HL-60 (cell line): ENCODE data around the gene TATDN3.

ENCODE experiments used
- POLR2AphosphoS5 ChIP-seq: IDR thresholded peaks from 2 replicates; pipeline ENCODE4 v1.6.1; 2012; ENCODE audit warnings: low read depth
- TF ChIP-seq, protein P1 (sequence below): IDR thresholded peaks from one replicate; pipeline ENCODE4 v1.5.1; 2011; ENCODE audit warnings: low read length, control low read depth, inconsistent platforms; ENCODE audit not compliant: insufficient read depth
- TF ChIP-seq, protein P2 (sequence below): IDR thresholded peaks from 2 replicates; pipeline ENCODE4 v1.6.1; 2012; ENCODE audit warnings: low read depth; ENCODE audit not compliant: insufficient replicate concordance

DNA sequence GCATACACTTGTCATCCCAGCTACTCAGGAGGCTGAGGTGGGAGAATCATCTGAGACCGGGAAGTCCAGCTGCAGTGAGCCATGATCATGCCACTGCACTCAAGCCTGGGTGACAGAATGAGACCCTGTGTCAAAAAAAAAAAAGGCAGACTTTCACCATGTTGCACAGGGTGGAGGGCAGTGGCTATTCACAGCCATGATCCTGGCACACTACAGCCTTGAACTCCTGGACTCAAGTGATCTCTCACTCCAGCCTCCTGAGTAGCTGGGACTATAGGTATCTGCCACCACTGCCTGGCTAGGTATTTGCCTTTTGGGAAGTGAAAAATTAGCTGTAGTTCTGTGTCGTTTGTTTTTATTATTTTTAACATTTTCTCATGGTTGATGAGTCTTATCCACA lies 36.7 kb downstream of the TATDN3 start:
- TF ChIP-seq, protein P1, sequence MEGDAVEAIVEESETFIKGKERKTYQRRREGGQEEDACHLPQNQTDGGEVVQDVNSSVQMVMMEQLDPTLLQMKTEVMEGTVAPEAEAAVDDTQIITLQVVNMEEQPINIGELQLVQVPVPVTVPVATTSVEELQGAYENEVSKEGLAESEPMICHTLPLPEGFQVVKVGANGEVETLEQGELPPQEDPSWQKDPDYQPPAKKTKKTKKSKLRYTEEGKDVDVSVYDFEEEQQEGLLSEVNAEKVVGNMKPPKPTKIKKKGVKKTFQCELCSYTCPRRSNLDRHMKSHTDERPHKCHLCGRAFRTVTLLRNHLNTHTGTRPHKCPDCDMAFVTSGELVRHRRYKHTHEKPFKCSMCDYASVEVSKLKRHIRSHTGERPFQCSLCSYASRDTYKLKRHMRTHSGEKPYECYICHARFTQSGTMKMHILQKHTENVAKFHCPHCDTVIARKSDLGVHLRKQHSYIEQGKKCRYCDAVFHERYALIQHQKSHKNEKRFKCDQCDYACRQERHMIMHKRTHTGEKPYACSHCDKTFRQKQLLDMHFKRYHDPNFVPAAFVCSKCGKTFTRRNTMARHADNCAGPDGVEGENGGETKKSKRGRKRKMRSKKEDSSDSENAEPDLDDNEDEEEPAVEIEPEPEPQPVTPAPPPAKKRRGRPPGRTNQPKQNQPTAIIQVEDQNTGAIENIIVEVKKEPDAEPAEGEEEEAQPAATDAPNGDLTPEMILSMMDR: no peak
- TF ChIP-seq, protein P2, sequence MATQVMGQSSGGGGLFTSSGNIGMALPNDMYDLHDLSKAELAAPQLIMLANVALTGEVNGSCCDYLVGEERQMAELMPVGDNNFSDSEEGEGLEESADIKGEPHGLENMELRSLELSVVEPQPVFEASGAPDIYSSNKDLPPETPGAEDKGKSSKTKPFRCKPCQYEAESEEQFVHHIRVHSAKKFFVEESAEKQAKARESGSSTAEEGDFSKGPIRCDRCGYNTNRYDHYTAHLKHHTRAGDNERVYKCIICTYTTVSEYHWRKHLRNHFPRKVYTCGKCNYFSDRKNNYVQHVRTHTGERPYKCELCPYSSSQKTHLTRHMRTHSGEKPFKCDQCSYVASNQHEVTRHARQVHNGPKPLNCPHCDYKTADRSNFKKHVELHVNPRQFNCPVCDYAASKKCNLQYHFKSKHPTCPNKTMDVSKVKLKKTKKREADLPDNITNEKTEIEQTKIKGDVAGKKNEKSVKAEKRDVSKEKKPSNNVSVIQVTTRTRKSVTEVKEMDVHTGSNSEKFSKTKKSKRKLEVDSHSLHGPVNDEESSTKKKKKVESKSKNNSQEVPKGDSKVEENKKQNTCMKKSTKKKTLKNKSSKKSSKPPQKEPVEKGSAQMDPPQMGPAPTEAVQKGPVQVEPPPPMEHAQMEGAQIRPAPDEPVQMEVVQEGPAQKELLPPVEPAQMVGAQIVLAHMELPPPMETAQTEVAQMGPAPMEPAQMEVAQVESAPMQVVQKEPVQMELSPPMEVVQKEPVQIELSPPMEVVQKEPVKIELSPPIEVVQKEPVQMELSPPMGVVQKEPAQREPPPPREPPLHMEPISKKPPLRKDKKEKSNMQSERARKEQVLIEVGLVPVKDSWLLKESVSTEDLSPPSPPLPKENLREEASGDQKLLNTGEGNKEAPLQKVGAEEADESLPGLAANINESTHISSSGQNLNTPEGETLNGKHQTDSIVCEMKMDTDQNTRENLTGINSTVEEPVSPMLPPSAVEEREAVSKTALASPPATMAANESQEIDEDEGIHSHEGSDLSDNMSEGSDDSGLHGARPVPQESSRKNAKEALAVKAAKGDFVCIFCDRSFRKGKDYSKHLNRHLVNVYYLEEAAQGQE: no peak
- TF ChIP-seq POLR2AphosphoS5: no peak
